C4-2B (cell line): Measurements from ENCODE around the gene NDRG4.

Experiments used
- CTCF ChIP-seq: fragments of 450-650 bp; conservative IDR thresholded peaks from 2 replicates; pipeline ENCODE4 v1.5.1; 2017; ENCODE audit warnings: mild to moderate bottlenecking
- ZFX ChIP-seq: fragments of 450-650 bp; IDR thresholded peaks from 2 replicates; pipeline ENCODE4 v1.6.1; 2017

- TF ChIP-seq CTCF (no peak), ZFX (no peak)
Measured at GRCh38 chr16:58451265-58451689, 48.7 kb upstream of the NDRG4 start.
